Mesendoderm (in vitro differentiated cells): ENCODE data around the gene CXXC5.

Experiments
- DNase-seq: peaks from one replicate; pipeline ENCODE4 v3.0.0; 2013
- H2AK5ac ChIP-seq: 2 replicates; pipeline ENCODE4 v1.6.1; 2013; ENCODE audit warnings: low read length, inconsistent platforms
- H2BK120ac ChIP-seq: 2 replicates; pipeline ENCODE4 v1.6.1; 2013; ENCODE audit warnings: low read depth, mild to moderate bottlenecking, low read length, moderate library complexity, mixed read lengths
- H2BK15ac ChIP-seq: replicated peaks from 2 replicates; pipeline ENCODE4 v1.6.1; 2013; ENCODE audit warnings: low read depth, mild to moderate bottlenecking, moderate library complexity
- H2BK5ac ChIP-seq: 2 replicates; pipeline ENCODE4 v1.6.1; 2013; ENCODE audit warnings: low read length, inconsistent platforms
- H3K18ac ChIP-seq: 2 replicates; pipeline ENCODE4 v1.6.1; 2013; ENCODE audit warnings: mild to moderate bottlenecking, low read length, mixed read lengths
- H3K23ac ChIP-seq: one replicate; pipeline ENCODE4 v1.6.1; 2013; ENCODE audit warnings: low read length
- H3K27ac ChIP-seq: 2 replicates; pipeline ENCODE4 v1.5.1; 2013; ENCODE audit warnings: low read depth, mild to moderate bottlenecking, inconsistent platforms, low read length, moderate library complexity
- H3K27me3 ChIP-seq: 2 replicates; pipeline ENCODE4 v1.6.1; 2013; ENCODE audit warnings: low read length, control low read depth, mild to moderate bottlenecking, inconsistent platforms; ENCODE audit not compliant: insufficient read depth, poor library complexity
- H3K36me3 ChIP-seq: 2 replicates; pipeline ENCODE4 v1.6.1; 2013; ENCODE audit warnings: low read length, inconsistent platforms; ENCODE audit not compliant: control insufficient read depth, insufficient read depth
- H3K4ac ChIP-seq: one replicate; pipeline ENCODE4 v1.6.1; 2013; ENCODE audit warnings: low read depth, mild to moderate bottlenecking, low read length, moderate library complexity
- H3K4me1 ChIP-seq: 2 replicates; pipeline ENCODE4 v1.6.1; 2013; ENCODE audit warnings: low read depth, low read length, inconsistent platforms; ENCODE audit not compliant: control insufficient read depth
- H3K4me2 ChIP-seq: 2 replicates; pipeline ENCODE4 v1.6.1; 2013; ENCODE audit warnings: low read length
- H3K4me3 ChIP-seq: 2 replicates; pipeline ENCODE4 v1.5.1; 2013; ENCODE audit warnings: mild to moderate bottlenecking, low read length
- H3K56ac ChIP-seq: one replicate; pipeline ENCODE4 v1.6.1; 2013; ENCODE audit warnings: low read length
- H3K79me1 ChIP-seq: 2 replicates; pipeline ENCODE4 v1.6.1; 2013; ENCODE audit warnings: low read length, inconsistent platforms
- H3K79me2 ChIP-seq: 2 replicates; pipeline ENCODE4 v1.6.1; 2013; ENCODE audit warnings: mild to moderate bottlenecking, low read length; ENCODE audit not compliant: control insufficient read depth, insufficient read depth
- H3K9ac ChIP-seq: 2 replicates; pipeline ENCODE4 v1.6.1; 2013; ENCODE audit warnings: low read length, inconsistent platforms
- H4K5ac ChIP-seq: one replicate; pipeline ENCODE4 v1.6.1; 2013; ENCODE audit warnings: low read length
- H4K8ac ChIP-seq: one replicate; pipeline ENCODE4 v1.6.1; 2013; ENCODE audit warnings: low read depth, mild to moderate bottlenecking, control low read depth, low read length, moderate library complexity
- WGBS: extraction: QIAGEN DNeasy Blood & Tissue Kit; methylation state at CpG from one replicate; pipeline ENCODE4 v1.1.7; 2013; ENCODE audit warnings: low lambda C conversion rate, missing lambda C conversion rate; ENCODE audit not compliant: insufficient coverage; ENCODE audit errors: extremely low coverage; 5-methylcytosine and 5-hydroxymethylcytosine counted together

CXXC5 gene

DNA sequence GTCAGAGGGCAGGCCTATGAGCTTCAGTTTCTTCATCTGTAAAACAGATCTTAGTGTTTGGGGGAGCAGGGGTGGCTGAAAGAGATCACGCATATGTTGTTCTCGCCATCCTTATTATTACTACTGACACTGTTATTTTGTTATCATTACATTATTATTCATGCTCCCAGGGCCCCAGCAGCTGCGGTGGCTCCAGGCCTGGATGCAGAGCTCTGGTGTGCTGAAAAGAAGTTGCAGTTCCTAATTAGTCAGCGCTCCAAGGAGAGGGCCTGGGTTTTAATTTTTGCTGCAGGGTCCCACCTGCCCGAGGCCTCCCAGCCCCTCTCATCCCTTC is 19.5 kb downstream of the CXXC5 start:
- Histone ChIP-seq H4K5ac (no peak overlapping the region), H3K18ac (no peak overlapping the region), H3K23ac (no peak overlapping the region), H4K8ac (no peak overlapping the region), H2BK15ac (no peak overlapping the region), H3K36me3 (no peaks in the 10 kb centered on the region), H3K9ac (peak overlapping the region; percentile 47), H2AK5ac (no peak overlapping the region), H3K4me1 (peaks cover 34% of the 10 kb centered on the region), H3K4me2 (no peak overlapping the region), H3K79me1 (peaks cover 27% of the 10 kb centered on the region), H3K79me2 (peaks cover 99% of the 10 kb centered on the region), H2BK120ac (no peak overlapping the region), H3K27me3 (no peaks in the 10 kb centered on the region), H3K4ac (no peak overlapping the region), H2BK5ac (no peak overlapping the region), H3K27ac (peak overlapping the region; percentile 39), H3K4me3 (no peak overlapping the region), H3K56ac (peak overlapping the region; percentile 35)
- no CpG with 5 or more reads among the region's 5 CpGs for WGBS
- no peak for DNase-seq

DNA sequence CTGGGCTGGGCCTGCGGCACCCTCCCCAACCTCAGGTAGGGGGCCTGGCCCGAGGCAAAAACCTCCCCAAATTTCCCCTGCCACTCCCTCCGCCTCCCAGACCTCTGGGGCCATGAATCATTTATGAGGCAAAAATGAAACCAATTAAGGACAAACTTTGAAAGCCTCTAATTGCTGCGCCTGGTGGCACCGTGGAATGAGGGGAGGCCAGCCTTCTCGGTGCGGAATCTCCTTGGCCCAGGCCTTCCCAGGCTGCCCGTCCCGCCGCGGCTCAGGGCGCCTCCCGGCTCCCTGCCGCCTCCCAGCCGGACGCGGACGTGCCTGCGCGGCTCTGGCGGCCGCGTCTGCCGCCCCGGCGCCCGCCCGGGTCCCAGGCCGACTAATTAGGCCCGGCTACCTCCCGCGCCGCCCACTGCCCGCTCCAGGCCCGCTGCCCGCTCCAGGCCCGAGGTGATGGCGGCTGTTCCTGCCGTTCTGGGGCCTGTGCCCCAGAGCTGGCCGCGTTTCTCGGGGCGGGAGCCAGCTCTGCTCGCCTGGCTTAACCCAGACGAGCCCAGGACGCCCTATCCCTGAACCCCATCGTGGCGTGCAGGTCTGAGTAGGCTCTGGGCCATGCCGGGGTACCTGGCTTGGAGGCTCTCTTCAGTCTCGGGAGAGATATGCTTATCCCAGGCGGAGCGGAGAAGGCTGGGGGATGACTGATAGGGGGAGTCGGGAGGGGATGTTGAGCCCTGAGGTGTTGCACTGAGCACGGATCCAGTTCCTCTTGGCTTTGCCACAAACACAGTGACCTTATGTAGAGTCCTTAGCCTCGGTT is 20.1 kb downstream of the CXXC5 start:
- Histone ChIP-seq H4K8ac (no peak overlapping the region), H3K23ac (no peak overlapping the region), H3K36me3 (no peaks in the 10 kb centered on the region), H3K27me3 (no peaks in the 10 kb centered on the region), H3K4me2 (no peak overlapping the region), H3K79me1 (peaks cover 29% of the 10 kb centered on the region), H2BK15ac (no peak overlapping the region), H2BK5ac (peak overlapping the region; percentile 23), H3K9ac (peak overlapping the region; percentile 47), H3K56ac (peak overlapping the region; percentile 73), H3K27ac (peak overlapping the region; percentile 39), H3K4ac (no peak overlapping the region), H2AK5ac (no peak overlapping the region), H3K79me2 (peaks cover 99% of the 10 kb centered on the region), H3K4me3 (no peak overlapping the region), H3K4me1 (peaks cover 34% of the 10 kb centered on the region), H4K5ac (no peak overlapping the region), H2BK120ac (no peak overlapping the region), H3K18ac (no peak overlapping the region)
- no CpG with 5 or more reads among the region's 55 CpGs for WGBS
- no peak for DNase-seq

DNA sequence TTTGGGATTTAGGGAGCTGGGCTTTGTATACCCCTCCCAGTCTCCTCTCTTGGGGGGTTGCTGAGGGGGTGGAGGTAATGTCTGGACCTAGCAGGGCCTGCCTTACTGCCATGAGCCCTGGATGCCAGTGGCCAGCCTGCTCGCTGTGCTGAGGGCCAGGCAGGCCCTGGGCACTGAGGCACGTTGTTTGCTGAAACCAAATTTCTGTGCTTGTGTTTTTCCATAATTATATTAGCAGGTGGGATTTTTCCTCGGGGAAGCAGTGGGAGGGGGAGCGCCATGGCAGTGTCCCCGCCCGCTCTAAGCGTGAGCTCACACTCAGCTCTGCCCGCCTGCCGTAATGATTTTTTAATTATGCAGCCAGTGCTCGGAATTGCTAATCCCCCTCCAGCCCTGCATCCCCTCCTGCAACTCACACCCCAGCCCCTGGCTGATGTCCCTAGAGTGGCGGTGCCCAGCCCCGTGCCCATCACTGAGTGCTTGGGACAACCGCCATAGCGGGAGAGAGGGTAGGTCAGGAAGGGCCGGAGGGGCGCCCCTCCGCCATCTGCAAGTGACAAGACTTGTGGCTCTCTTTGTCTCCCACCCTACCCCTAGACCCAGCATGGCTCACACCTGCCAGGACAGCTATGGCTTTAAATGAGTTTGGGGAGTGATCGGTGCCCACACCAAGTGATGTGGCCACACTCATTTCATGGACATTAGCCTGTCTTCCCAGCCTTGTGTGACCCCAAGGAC is 20.9 kb downstream of the CXXC5 start:
- H3K79me1 ChIP-seq, result peaks cover 33% of the 10 kb centered on the region
- WGBS, result no CpG with 5 or more reads among the region's 18 CpGs
- no peak overlapping the region for H3K27ac ChIP-seq

DNA sequence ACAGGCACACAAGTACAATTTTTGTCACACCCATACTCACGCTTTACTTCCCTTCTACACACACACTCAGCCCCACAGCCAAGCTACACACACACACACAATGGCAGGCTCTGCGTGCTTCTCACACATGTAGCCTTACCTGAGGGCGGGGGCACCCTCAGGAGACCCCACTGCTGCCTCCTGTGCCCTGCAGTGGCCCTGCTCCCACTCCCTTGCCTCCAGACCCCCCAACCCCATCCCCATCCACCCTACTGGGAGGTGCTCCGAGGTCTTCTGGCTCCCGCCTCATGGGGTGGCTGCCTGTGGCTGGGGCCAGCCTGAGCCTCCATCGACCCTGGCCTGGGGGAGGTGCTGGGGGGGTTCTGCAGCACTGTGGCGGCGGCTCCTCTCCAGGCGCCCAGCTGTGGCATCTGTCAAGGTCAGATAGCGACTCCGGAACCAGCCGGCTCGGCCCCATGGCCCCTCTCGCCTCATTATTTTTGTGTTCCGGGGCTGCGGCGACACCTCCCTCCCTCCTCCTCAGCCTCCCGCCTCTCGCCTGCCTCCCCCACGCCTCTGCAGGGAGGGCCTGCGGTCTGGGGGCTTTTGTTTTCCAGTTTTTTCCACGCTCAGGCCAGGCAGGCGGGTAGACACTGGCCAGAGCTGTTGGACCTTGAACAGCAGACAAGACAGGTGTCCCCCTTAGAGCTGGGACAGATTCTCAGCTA is 21.7 kb downstream of the CXXC5 start:
- H3K23ac ChIP-seq, result no peak overlapping the region
- H3K56ac ChIP-seq, result peak overlapping the region; percentile 61
- no peaks in the 10 kb centered on the region for H3K27me3 ChIP-seq
- H2BK5ac ChIP-seq, result no peak overlapping the region
- H3K9ac ChIP-seq, result peak overlapping the region; percentile 1
- H4K8ac ChIP-seq, result no peak overlapping the region
- no peak overlapping the region for H3K4ac ChIP-seq
- no peaks in the 10 kb centered on the region for H3K36me3 ChIP-seq
- no peak overlapping the region for H2BK120ac ChIP-seq
- H3K4me3 ChIP-seq, result no peak overlapping the region
- no peak for DNase-seq
- H3K4me1 ChIP-seq, result peaks cover 32% of the 10 kb centered on the region
- H2AK5ac ChIP-seq, result no peak overlapping the region
- WGBS, result no CpG with 5 or more reads among the region's 23 CpGs
- H3K79me1 ChIP-seq, result peaks cover 32% of the 10 kb centered on the region
- H3K4me2 ChIP-seq, result no peak overlapping the region
- H4K5ac ChIP-seq, result no peak overlapping the region
- H2BK15ac ChIP-seq, result no peak overlapping the region
- H3K79me2 ChIP-seq, result peaks cover 96% of the 10 kb centered on the region
- no peak overlapping the region for H3K18ac ChIP-seq
- H3K27ac ChIP-seq, result no peak overlapping the region

More for the DNA sequence above, 20.9 kb downstream of the CXXC5 start:
- Histone ChIP-seq H3K27me3 (no peaks in the 10 kb centered on the region), H3K4ac (no peak overlapping the region), H4K5ac (no peak overlapping the region), H2BK5ac (no peak overlapping the region), H4K8ac (no peak overlapping the region), H3K56ac (peak overlapping the region; percentile 73), H2BK15ac (no peak overlapping the region), H3K4me2 (no peak overlapping the region), H3K79me2 (peaks cover 97% of the 10 kb centered on the region), H3K9ac (peak overlapping the region; percentile 47), H3K4me3 (no peak overlapping the region), H3K4me1 (peaks cover 32% of the 10 kb centered on the region), H3K18ac (no peak overlapping the region), H3K23ac (no peak overlapping the region), H2AK5ac (no peak overlapping the region), H3K36me3 (no peaks in the 10 kb centered on the region), H2BK120ac (no peak overlapping the region)
- no peak for DNase-seq

DNA sequence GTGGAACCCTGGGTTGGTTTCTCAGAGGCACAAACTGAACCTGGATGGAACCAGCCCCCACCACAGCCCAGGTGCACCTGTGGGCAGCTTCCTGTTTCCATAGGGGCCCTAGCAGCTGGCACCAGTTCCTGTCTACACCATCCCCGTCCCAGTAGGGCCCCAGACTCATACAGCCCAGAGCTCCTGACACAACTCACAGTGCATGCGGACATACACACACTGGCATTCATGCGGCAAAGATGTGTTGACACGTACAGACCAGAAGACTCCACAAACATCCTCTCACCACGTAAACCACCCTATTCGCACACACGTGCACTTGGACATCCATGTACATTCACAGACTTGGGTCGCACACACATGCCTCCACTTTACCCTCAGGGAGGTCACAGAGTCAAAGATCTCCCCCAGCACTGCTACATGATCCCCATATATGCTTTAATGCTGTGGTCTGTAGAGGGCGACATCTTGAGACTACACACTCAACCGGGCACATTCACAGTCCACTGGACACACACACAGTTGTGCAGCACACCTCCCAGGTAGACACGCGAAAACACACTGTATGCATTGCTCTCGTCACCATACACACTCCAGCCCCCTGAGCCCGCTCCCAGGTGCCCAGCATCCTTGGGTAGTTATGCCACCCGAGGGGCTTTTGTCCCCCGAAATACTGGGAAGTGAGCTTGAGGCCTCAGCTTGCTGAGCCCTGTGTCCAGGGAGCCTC is 22.4 kb downstream of the CXXC5 start:
- Histone ChIP-seq H3K4me3 (no peak overlapping the region), H2BK120ac (no peak overlapping the region), H3K18ac (no peak overlapping the region), H2AK5ac (no peak overlapping the region), H4K8ac (no peak overlapping the region), H3K4me1 (peaks cover 32% of the 10 kb centered on the region), H3K36me3 (no peaks in the 10 kb centered on the region), H3K79me2 (peaks cover 96% of the 10 kb centered on the region), H3K27me3 (no peaks in the 10 kb centered on the region), H4K5ac (no peak overlapping the region), H2BK15ac (no peak overlapping the region), H2BK5ac (no peak overlapping the region), H3K4me2 (no peak overlapping the region), H3K9ac (no peak overlapping the region), H3K27ac (peak overlapping the region; percentile 32), H3K23ac (no peak overlapping the region), H3K79me1 (peaks cover 36% of the 10 kb centered on the region), H3K4ac (no peak overlapping the region), H3K56ac (peak overlapping the region; percentile 28)
- no CpG with 5 or more reads among the region's 16 CpGs for WGBS
- no peak for DNase-seq
